K562 (cell line): ENCODE data around the gene SRF. TPM values are rescaled to one million over a fixed set of nuclear protein-coding genes. Genes with fewer than 3 reads are reported as not detected.

ENCODE experiments used
- CCNT2 ChIP-seq: IDR thresholded peaks from 2 replicates; pipeline ENCODE4 v1.6.1; 2011; ENCODE audit warnings: borderline replicate concordance, low read depth, mild to moderate bottlenecking, moderate library complexity, mixed read lengths, low read length; ENCODE audit not compliant: insufficient read length; ENCODE audit errors: extremely low read depth
- CTBP1 ChIP-seq: fragments of 450-650 bp; IDR thresholded peaks from 2 replicates; pipeline ENCODE4 v1.6.1; 2016; ENCODE audit warnings: borderline replicate concordance
- ETS2 ChIP-seq: IDR thresholded peaks from 2 replicates; pipeline ENCODE4 v1.6.1; 2016; ENCODE audit warnings: borderline replicate concordance, missing genetic modification characterization, mild to moderate bottlenecking, moderate library complexity, missing compliant biosample characterization; ENCODE audit not compliant: poor library complexity, severe bottlenecking
- FOXA3 ChIP-seq, 2 experiments: fragments of 450-650 bp in 1 of 2; sonication (generic) in 1 of 2; formaldehyde crosslinking; IDR thresholded peaks in 1 of 2; conservative IDR thresholded peaks in 1 of 2; 2 replicates each; pipeline versions ENCODE4 v1.4.0 to v1.8.0; 2020 to 2022; ENCODE audit warnings: mild to moderate bottlenecking in 2 of 2, missing genetic modification reagents in 1 of 2
- GMEB1 ChIP-seq: fragments of 250-450 bp; sonication (Bioruptor Pico); IDR thresholded peaks from 2 replicates; pipeline ENCODE4 v1.4.0; 2020; ENCODE audit warnings: mild to moderate bottlenecking
- KLF6 ChIP-seq: fragments of 250-450 bp; sonication (Bioruptor Pico); IDR thresholded peaks from 2 replicates; pipeline ENCODE4 v1.4.0; 2020; ENCODE audit warnings: mild to moderate bottlenecking, moderate library complexity, borderline replicate concordance
- MTA3 ChIP-seq: fragments of 450-650 bp; formaldehyde crosslinking; IDR thresholded peaks from 2 replicates; pipeline ENCODE4 v1.6.1; 2017; ENCODE audit warnings: mild to moderate bottlenecking, borderline replicate concordance
- NCOA6 ChIP-seq: fragments of 450-650 bp; IDR thresholded peaks from 2 replicates; pipeline ENCODE4 v1.6.1; 2017; ENCODE audit warnings: mild to moderate bottlenecking
- PATZ1 ChIP-seq: fragments of 250-450 bp; sonication (Bioruptor Pico); IDR thresholded peaks from 2 replicates; pipeline ENCODE4 v1.5.0; 2020; ENCODE audit warnings: mild to moderate bottlenecking, borderline replicate concordance
- RBM22 ChIP-seq: fragments of 200-400 bp; formaldehyde crosslinking; IDR thresholded peaks from 2 replicates; pipeline ENCODE4 v1.6.1; 2018; ENCODE audit warnings: low read length, low read depth; ENCODE audit not compliant: poor library complexity, severe bottlenecking
- SIN3A ChIP-seq, 2 experiments: fragments of 150-350 bp in 1 of 2; IDR thresholded peaks; 2 replicates each; pipeline ENCODE4 v1.6.1; 2011 to 2016; ENCODE audit warnings: borderline replicate concordance in 2 of 2, low read depth in 2 of 2, low read length in 2 of 2, mild to moderate bottlenecking in 2 of 2, moderate library complexity in 2 of 2; ENCODE audit not compliant: control insufficient read depth in 1 of 2
- SIN3B ChIP-seq: fragments of 450-650 bp; IDR thresholded peaks from 2 replicates; pipeline ENCODE4 v1.6.1; 2017; ENCODE audit warnings: low read depth, mild to moderate bottlenecking, moderate library complexity
- SIRT6 ChIP-seq: IDR thresholded peaks from one replicate; pipeline ENCODE4 v1.6.1; 2012; ENCODE audit warnings: low read depth, mild to moderate bottlenecking, control low read depth, inconsistent platforms, low read length, moderate library complexity
- SMAD2 ChIP-seq: fragments of 150-350 bp; IDR thresholded peaks from 2 replicates; pipeline ENCODE4 v1.6.1; 2014; ENCODE audit warnings: low read depth, mild to moderate bottlenecking, low read length
- TCFL5 ChIP-seq: fragments of 250-450 bp; sonication (Bioruptor Pico); conservative IDR thresholded peaks from 2 replicates; pipeline ENCODE4 v1.6.1; 2021; ENCODE audit warnings: mild to moderate bottlenecking, moderate library complexity, matching md5 sums
- TOE1 ChIP-seq, 2 experiments: fragments of 450-650 bp in 1 of 2; sonication (generic) in 1 of 2; formaldehyde crosslinking in 1 of 2; IDR thresholded peaks; 2 replicates each; pipeline versions ENCODE4 v1.7.1 to v1.8.0; 2016 to 2022; ENCODE audit warnings: borderline replicate concordance in 2 of 2, mild to moderate bottlenecking in 2 of 2, antibody characterized with exemption in 1 of 2, inconsistent platforms in 1 of 2, low read depth in 1 of 2, missing genetic modification reagents in 1 of 2, moderate library complexity in 1 of 2
- TRIM25 ChIP-seq: fragments of 450-650 bp; IDR thresholded peaks from 2 replicates; pipeline ENCODE4 v1.7.0; 2016; ENCODE audit warnings: borderline replicate concordance
- ZBED1 ChIP-seq: IDR thresholded peaks from 2 replicates; pipeline ENCODE4 v1.6.1; 2014
- ZBTB17 ChIP-seq: fragments of 450-650 bp; formaldehyde crosslinking; IDR thresholded peaks from 2 replicates; pipeline ENCODE4 v1.4.0; 2020; ENCODE audit warnings: mild to moderate bottlenecking
- ZNF239 ChIP-seq: fragments of 250-450 bp; sonication (Bioruptor Pico); IDR thresholded peaks from 2 replicates; pipeline ENCODE4 v1.4.0; 2020; ENCODE audit warnings: mild to moderate bottlenecking
- ZNF785 ChIP-seq: fragments of 250-450 bp; sonication (Bioruptor Pico); IDR thresholded peaks from 2 replicates; pipeline ENCODE4 v1.4.0; 2020; ENCODE audit warnings: mild to moderate bottlenecking
- polyA plus RNA-seq, 8 experiments: library from polyadenylated mRNA; depleted of rRNA in 4 of 8; stranded (reverse) in 5 of 8; unstranded in 3 of 8; fragments of >200 nt; fragmentation: Nextera tagmentation in 2 of 8; fragmentation: Illumina TruSeq in 1 of 8; extraction: Ambion mirVana in 2 of 8; extraction: Trizol in 1 of 8; gene quantifications; 2 replicates each; pipeline versions ENCODE4 v1.2.1 to v1.2.3, GENCODE V29; 2011 to 2014; ENCODE audit warnings: inconsistent platforms in 1 of 8, missing spikeins in 1 of 8
- total RNA-seq, 7 experiments: library from RNA; depleted of rRNA in 6 of 7; stranded (reverse); fragments of >200 nt in 6 of 7; fragmentation: Illumina TruSeq in 2 of 7; extraction: Trizol in 2 of 7; gene quantifications; 2 replicates each; pipeline versions ENCODE4 v1.2.1 to v1.2.3, GENCODE V29; 2011 to 2021; ENCODE audit warnings: low replicate concordance in 1 of 7

Gene SRF
- total and polyA plus RNA-seq, 9 of the 15 experiments (the other 6 are each of a cell fraction or from before 2014, with no cell fraction given), result 2.5 to 37.0 (median 24.6) TPM

GRCh38 chr6:43174263-43175112, 3.4 kb downstream of the SRF start (continued):
- TF ChIP-seq TRIM25 (no peak), ZNF239 (CRISPR knock-in tag) (no peak), MTA3 (peak; percentile 71), RBM22 (peak; percentile 70), ZBTB17 (CRISPR knock-in tag) (peak; percentile 72; the same call in 1 of the 2 replicates), SMAD2 (no peak), KLF6 (CRISPR knock-in tag) (0 out of 2 replicates have a peak, but pooled peaks have one; percentile 47), SIN3B (no peak), FOXA3 (CRISPR knock-in tag; conservative IDR thresholded peaks at IDR 0.05 in 1 of 2, IDR thresholded peaks at IDR 0.05 in 1 of 2) (0 out of 4 replicates have a peak, but pooled peaks of 1 of the 2 experiments have one; percentile 1), TOE1 (IDR thresholded peaks at IDR 0.05; ENCODE audit: borderline replicate concordance) (no peak), TOE1 (CRISPR knock-in tag; IDR thresholded peaks at IDR 0.05; ENCODE audit: borderline replicate concordance, low read depth) (no peak), ETS2 (tag) (no peak), TCFL5 (CRISPR knock-in tag) (no peak), NCOA6 (no peak), CCNT2 (peak; percentile 55), GMEB1 (CRISPR knock-in tag) (no peak), CTBP1 (peak; percentile 31; the same call in 1 of the 2 replicates), SIN3A (IDR thresholded peaks at IDR 0.05; ENCODE audit: borderline replicate concordance in 2 of 2, control insufficient read depth in 1 of 2, low read depth in 2 of 2, low read length in 2 of 2) (peak; percentile 92 to 94; a peak in 3 of 4 replicates), SIRT6 (no peak), PATZ1 (no peak), ZBED1 (no peak), ZNF785 (CRISPR knock-in tag) (no peak)
